ENCODE results near the gene PRAC1.

DNA sequence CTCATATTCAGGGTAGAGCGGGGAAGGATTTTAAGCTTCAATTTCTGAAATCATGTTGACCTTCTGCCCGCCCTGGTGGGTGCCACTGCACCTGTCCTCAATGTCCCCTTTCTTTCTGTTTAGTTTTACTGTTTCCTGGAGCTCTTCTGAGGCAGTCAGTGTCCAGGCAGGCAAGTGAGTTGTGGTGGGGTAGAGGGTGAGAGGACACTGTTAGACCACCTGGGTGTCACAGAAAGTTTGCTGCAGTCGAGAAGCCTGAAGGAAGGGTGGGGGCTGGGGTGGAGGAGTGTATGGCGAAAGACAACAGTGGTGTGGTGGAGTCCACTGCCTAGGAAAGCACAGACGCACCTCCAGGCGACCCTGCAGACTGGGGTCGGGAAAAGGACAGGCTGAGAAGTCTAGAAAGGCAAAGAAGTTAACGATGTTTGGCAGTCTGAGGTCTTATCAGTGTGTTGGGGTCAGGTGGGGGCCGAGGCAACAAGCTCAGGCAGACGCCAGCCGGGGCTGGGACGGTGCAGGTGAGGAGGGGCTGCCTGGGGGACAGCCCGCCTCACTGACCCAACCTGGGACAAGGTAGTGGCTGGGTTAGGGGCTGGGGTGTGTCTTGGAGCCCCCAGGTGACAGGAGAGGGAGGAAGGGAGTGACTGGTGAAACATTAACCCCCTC is 29.5 kb upstream of the PRAC1 start:
- TF ChIP-seq POLR2A (IDR thresholded peaks at IDR 0.05; ENCODE audit: low read depth) (no peak), EP300 (IDR thresholded peaks at IDR 0.05) (no peak), POLR2AphosphoS5 (IDR thresholded peaks at IDR 0.05) (no peak)
- TF ChIP-seq, protein P1, sequence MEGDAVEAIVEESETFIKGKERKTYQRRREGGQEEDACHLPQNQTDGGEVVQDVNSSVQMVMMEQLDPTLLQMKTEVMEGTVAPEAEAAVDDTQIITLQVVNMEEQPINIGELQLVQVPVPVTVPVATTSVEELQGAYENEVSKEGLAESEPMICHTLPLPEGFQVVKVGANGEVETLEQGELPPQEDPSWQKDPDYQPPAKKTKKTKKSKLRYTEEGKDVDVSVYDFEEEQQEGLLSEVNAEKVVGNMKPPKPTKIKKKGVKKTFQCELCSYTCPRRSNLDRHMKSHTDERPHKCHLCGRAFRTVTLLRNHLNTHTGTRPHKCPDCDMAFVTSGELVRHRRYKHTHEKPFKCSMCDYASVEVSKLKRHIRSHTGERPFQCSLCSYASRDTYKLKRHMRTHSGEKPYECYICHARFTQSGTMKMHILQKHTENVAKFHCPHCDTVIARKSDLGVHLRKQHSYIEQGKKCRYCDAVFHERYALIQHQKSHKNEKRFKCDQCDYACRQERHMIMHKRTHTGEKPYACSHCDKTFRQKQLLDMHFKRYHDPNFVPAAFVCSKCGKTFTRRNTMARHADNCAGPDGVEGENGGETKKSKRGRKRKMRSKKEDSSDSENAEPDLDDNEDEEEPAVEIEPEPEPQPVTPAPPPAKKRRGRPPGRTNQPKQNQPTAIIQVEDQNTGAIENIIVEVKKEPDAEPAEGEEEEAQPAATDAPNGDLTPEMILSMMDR (IDR thresholded peaks at IDR 0.05), result no peak
